HG03097 (cell line): ENCODE measurements around the gene RPL27A.

Source experiments
- ATAC-seq: cut with Tn5 transposase; IDR thresholded peaks from one replicate; pipeline ENCODE4 v1.9.1; 2021; ENCODE audit not compliant: unreplicated experiment, low FRiP score

The RPL27A gene

GRCh38 chr11:8698379-8698851 lies 15.8 kb downstream of the RPL27A start:
- ATAC-seq = no peak

- no peak for ATAC-seq
Measured at GRCh38 chr11:8698917-8699441, 16.4 kb downstream of the RPL27A start.

- no peak for ATAC-seq
Measured at GRCh38 chr11:8699903-8700302, 17.3 kb downstream of the RPL27A start.

GRCh38 chr11:8701891-8702597 lies 19.5 kb downstream of the RPL27A start:
- no peak for ATAC-seq

GRCh38 chr11:8702598-8702915 lies 20.0 kb downstream of the RPL27A start:
- ATAC-seq = no peak

- ATAC-seq = no peak
Measured at GRCh38 chr11:8704136-8704535, 21.5 kb downstream of the RPL27A start.

- no peak for ATAC-seq
Measured at GRCh38 chr11:8705146-8705545, 22.6 kb downstream of the RPL27A start.

GRCh38 chr11:8706673-8707432 lies 24.3 kb downstream of the RPL27A start:
- no peak for ATAC-seq

GRCh38 chr11:8707541-8708191 lies 25.1 kb downstream of the RPL27A start:
- ATAC-seq = no peak

GRCh38 chr11:8709002-8709672 lies 26.5 kb downstream of the RPL27A start:
- ATAC-seq = no peak

- ATAC-seq = no peak
Measured at GRCh38 chr11:8709777-8710176, 27.2 kb downstream of the RPL27A start.

- no peak for ATAC-seq
Measured at GRCh38 chr11:8711895-8712442, 29.4 kb downstream of the RPL27A start.

- ATAC-seq = no peak
Measured at GRCh38 chr11:8712506-8712905, 29.9 kb downstream of the RPL27A start.

GRCh38 chr11:8713760-8714454 lies 31.3 kb downstream of the RPL27A start:
- no peak for ATAC-seq

- ATAC-seq = no peak
Measured at GRCh38 chr11:8714622-8715225, 32.1 kb downstream of the RPL27A start.

- ATAC-seq = no peak
Measured at GRCh38 chr11:8715501-8715900, 32.9 kb downstream of the RPL27A start.

- ATAC-seq = no peak
Measured at GRCh38 chr11:8717544-8717875, 34.9 kb downstream of the RPL27A start.

- ATAC-seq = no peak
Measured at GRCh38 chr11:8717876-8718753, 35.5 kb downstream of the RPL27A start.

GRCh38 chr11:8719211-8719649 lies 36.6 kb downstream of the RPL27A start:
- ATAC-seq = no peak
